SK-N-SH (cell line): ENCODE data around the gene GSTO2. TPM values are rescaled to one million over a fixed set of nuclear protein-coding genes. Genes with fewer than 3 reads are reported as not detected.

ENCODE experiments used
- CTCF ChIA-PET: fragments of 300-600, 350-600 bp; formaldehyde crosslinking; extraction: SDS; loops from one replicate; lab custom pipeline; 2021; lab: Yijun Ruan, JAX
- POLR2A ChIA-PET: fragments of 350-600 bp; sonication (Branson Sonifier 250); formaldehyde crosslinking; extraction: SDS; loops from one replicate; lab custom pipeline; 2020; ENCODE audit warnings: antibody characterized with exemption, inconsistent platforms; lab: Yijun Ruan, JAX
- DNase-seq: peaks from one replicate; pipeline ENCODE4 v3.0.0; 2012
- H2AFZ ChIP-seq: fragments of 200-600 bp; sonication (generic); 2 replicates; pipeline ENCODE4 v1.8.1; 2016; ENCODE audit warnings: antibody characterized with exemption, mild to moderate bottlenecking, low read depth
- H3F3A ChIP-seq: fragments of 200-600 bp; sonication (generic); replicated peaks from 2 replicates; pipeline ENCODE3; 2016; ENCODE audit warnings: antibody characterized with exemption, mild to moderate bottlenecking; ENCODE audit not compliant: insufficient read depth
- H3K27ac ChIP-seq, 2 experiments: fragments of 200-500 bp in 1 of 2; fragments of 200-600 bp in 1 of 2; sonication (Bioruptor generic) in 1 of 2; sonication (generic), shearing (Covaris generic) in 1 of 2; 2 replicates each; pipeline versions ENCODE4 v1.5.1 to v1.6.1; 2014 to 2016; ENCODE audit warnings: low read depth in 2 of 2, inconsistent platforms in 1 of 2, low read length in 1 of 2, mild to moderate bottlenecking in 1 of 2, mixed read lengths in 1 of 2
- H3K27me3 ChIP-seq: fragments of 200-600 bp; sonication (generic), shearing (Covaris generic); 2 replicates; pipeline ENCODE4 v1.6.1; 2016; ENCODE audit warnings: mixed run types; ENCODE audit not compliant: insufficient read depth
- H3K36me3 ChIP-seq, 2 experiments: fragments of 200-500 bp in 1 of 2; fragments of 200-600 bp in 1 of 2; sonication (Bioruptor generic) in 1 of 2; sonication (generic) in 1 of 2; replicated peaks in 1 of 2; 2 replicates each; pipeline versions ENCODE3 to v1.5.1; 2014 to 2016; ENCODE audit warnings: low read length in 1 of 2, mild to moderate bottlenecking in 1 of 2; ENCODE audit not compliant: insufficient read depth in 2 of 2, control insufficient read depth in 1 of 2
- H3K4me1 ChIP-seq, 2 experiments: fragments of 200-500 bp in 1 of 2; fragments of 200-600 bp in 1 of 2; sonication (Bioruptor generic) in 1 of 2; sonication (generic), shearing (Covaris generic) in 1 of 2; 2 replicates each; pipeline versions ENCODE4 v1.5.1 to v1.6.1; 2014 to 2016; ENCODE audit warnings: low read depth in 1 of 2, low read length in 1 of 2, mixed run types in 1 of 2; ENCODE audit not compliant: insufficient read depth in 2 of 2, control insufficient read depth in 1 of 2
- H3K4me2 ChIP-seq: fragments of 200-600 bp; sonication (generic), shearing (Covaris generic); 2 replicates; pipeline ENCODE4 v1.6.1; 2017; ENCODE audit warnings: mixed run types
- H3K4me3 ChIP-seq, 2 experiments: fragments of 200-500 bp in 1 of 2; fragments of 200-600 bp in 1 of 2; sonication (Bioruptor generic) in 1 of 2; sonication (generic), shearing (Covaris generic) in 1 of 2; 2 replicates each; pipeline versions ENCODE4 v1.5.1 to v1.8.1; 2014 to 2016; ENCODE audit warnings: low read depth in 2 of 2, inconsistent platforms in 1 of 2, low read length in 1 of 2, mild to moderate bottlenecking in 1 of 2, mixed read lengths in 1 of 2, moderate library complexity in 1 of 2
- H3K79me2 ChIP-seq: fragments of 200-600 bp; sonication (generic); 2 replicates; pipeline ENCODE4 v1.8.1; 2017; ENCODE audit warnings: mild to moderate bottlenecking; ENCODE audit not compliant: insufficient read depth
- H3K9ac ChIP-seq: fragments of 200-600 bp; sonication (generic); 2 replicates; pipeline ENCODE4 v1.6.1; 2017; ENCODE audit warnings: mixed run types
- H3K9me2 ChIP-seq: fragments of 200-600 bp; sonication (generic); 2 replicates; pipeline ENCODE4 v1.6.1; 2017; ENCODE audit warnings: mixed run types
- H3K9me3 ChIP-seq: fragments of 200-600 bp; sonication (generic); 2 replicates; pipeline ENCODE4 v1.6.1; 2017; ENCODE audit warnings: mixed run types, mild to moderate bottlenecking, moderate library complexity
- H4K20me1 ChIP-seq: fragments of 200-600 bp; sonication (generic); 2 replicates; pipeline ENCODE4 v1.6.1; 2017; ENCODE audit warnings: mild to moderate bottlenecking, mixed run types; ENCODE audit not compliant: insufficient read depth
- CHD2 ChIP-seq: fragments of 150-350 bp; IDR thresholded peaks from 2 replicates; pipeline ENCODE4 v1.6.1; 2018; ENCODE audit warnings: low read length; ENCODE audit not compliant: partially characterized antibody
- ELF1 ChIP-seq: IDR thresholded peaks from 2 replicates; pipeline ENCODE4 v1.4.0; 2012
- FOXJ3 ChIP-seq: sonication (generic); formaldehyde crosslinking; IDR thresholded peaks from 2 replicates; pipeline ENCODE4 v1.5.1; 2020; ENCODE audit warnings: mild to moderate bottlenecking, missing genetic modification reagents
- GABPA ChIP-seq: IDR thresholded peaks from 2 replicates; pipeline ENCODE4 v1.4.0; 2012; ENCODE audit warnings: low read depth, mild to moderate bottlenecking
- GATA2 ChIP-seq: sonication (generic); formaldehyde crosslinking; IDR thresholded peaks from 2 replicates; pipeline ENCODE4 v1.5.0; 2020; ENCODE audit warnings: mild to moderate bottlenecking, missing genetic modification reagents
- IRF3 ChIP-seq: fragments of 150-350 bp; IDR thresholded peaks from 2 replicates; pipeline ENCODE4 v1.6.1; 2016; ENCODE audit warnings: mild to moderate bottlenecking, low read depth, low read length
- JUND ChIP-seq: IDR thresholded peaks from 2 replicates; pipeline ENCODE4 v1.4.0; 2012
- NRF1 ChIP-seq: IDR thresholded peaks from 2 replicates; pipeline ENCODE4 v1.6.1; 2012; ENCODE audit warnings: low read depth, mild to moderate bottlenecking, low read length
- PBX3 ChIP-seq: IDR thresholded peaks from 2 replicates; pipeline ENCODE4; 2012
- RAD21 ChIP-seq: IDR thresholded peaks from 2 replicates; pipeline ENCODE4 v1.6.1; 2012; ENCODE audit warnings: mild to moderate bottlenecking, low read length
- RCOR1 ChIP-seq: fragments of 150-350 bp; IDR thresholded peaks from 2 replicates; pipeline ENCODE4 v1.6.1; 2017; ENCODE audit warnings: antibody characterized with exemption, low read length
- RFX5 ChIP-seq: IDR thresholded peaks from 2 replicates; pipeline ENCODE4 v1.6.1; 2012; ENCODE audit warnings: mild to moderate bottlenecking, improper control_type of control experiment, low read length
- SIN3A ChIP-seq: IDR thresholded peaks from 2 replicates; pipeline ENCODE4 v1.6.1; 2012; ENCODE audit warnings: low read depth, mild to moderate bottlenecking, low read length, moderate library complexity, borderline replicate concordance
- SMC3 ChIP-seq: IDR thresholded peaks from 2 replicates; pipeline ENCODE4 v1.6.1; 2012; ENCODE audit warnings: low read depth, low read length, improper control_type of control experiment
- TAF1 ChIP-seq: IDR thresholded peaks from 2 replicates; pipeline ENCODE4 v1.6.1; 2012; ENCODE audit warnings: low read depth, mild to moderate bottlenecking, low read length, moderate library complexity, borderline replicate concordance
- TEAD4 ChIP-seq: IDR thresholded peaks from 2 replicates; pipeline ENCODE4 v1.4.0; 2012; ENCODE audit warnings: mild to moderate bottlenecking, borderline replicate concordance; ENCODE audit not compliant: insufficient read depth
- YY1 ChIP-seq: IDR thresholded peaks from 2 replicates; pipeline ENCODE4 v1.4.0; 2012; ENCODE audit warnings: low read depth, mild to moderate bottlenecking
- WGBS: methylation state at CpG from one replicate; pipeline ENCODE4 v1.1.6; 2017; ENCODE audit warnings: low lambda C conversion rate; 5-methylcytosine and 5-hydroxymethylcytosine counted together
- polyA plus RNA-seq, 3 experiments: library from polyadenylated mRNA; depleted of rRNA; stranded (reverse); fragments of >200 nt; gene quantifications; 2 replicates each; pipeline ENCODE4 v1.2.3, GENCODE V29; 2012
- TF ChIP-seq, protein P1 (sequence below): IDR thresholded peaks from 2 replicates; pipeline ENCODE4 v1.4.0; 2012; ENCODE audit warnings: low read depth, borderline replicate concordance
- TF ChIP-seq, protein P2 (sequence below): fragments of 150-350 bp; IDR thresholded peaks from 2 replicates; pipeline ENCODE4 v1.6.1; 2017; ENCODE audit warnings: antibody characterized with exemption, low read length, low read depth, borderline replicate concordance
- TF ChIP-seq, protein P3 (sequence below): IDR thresholded peaks from 2 replicates; pipeline ENCODE4 v1.4.0; 2012; ENCODE audit warnings: low read depth, borderline replicate concordance
- TF ChIP-seq, protein P4 (sequence below): fragments of 200-600 bp; sonication (generic); IDR thresholded peaks from 2 replicates; pipeline ENCODE4 v1.6.1; 2017; ENCODE audit warnings: antibody characterized with exemption, mild to moderate bottlenecking, moderate library complexity

GSTO2 gene
- polyA plus RNA-seq, 1 of the 3 experiments (the other 2 are of a cell fraction) = 0.49 TPM

DNA sequence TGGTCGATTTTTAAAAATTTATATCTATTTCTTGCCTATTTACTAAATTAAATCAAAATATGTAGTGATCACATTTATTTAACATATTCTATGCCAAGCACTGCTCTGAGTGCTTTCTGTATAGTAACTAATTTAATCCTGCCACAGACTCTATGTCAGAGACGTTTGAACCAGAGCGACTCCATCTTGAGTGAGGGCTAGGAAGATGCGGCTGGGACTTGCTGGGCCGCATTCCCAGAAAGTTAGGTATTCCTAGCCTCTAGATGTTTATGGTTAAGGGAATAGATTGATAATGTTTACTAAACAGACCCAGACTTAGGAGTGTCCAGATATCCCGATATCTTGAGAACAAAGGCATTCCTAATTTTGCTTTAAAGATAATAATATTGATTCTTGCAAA, 17.5 kb upstream of the GSTO2 start:
- Histone ChIP-seq H3K4me2 (no peak overlapping the region), H3K4me1 (peaks cover 6 to 8% of the 10 kb centered on the region in 2 experiments; a peak in 3 of 4 replicates), H3K36me3 (no peaks in the 10 kb centered on the region), H3F3A (peaks cover 17% of the 10 kb centered on the region), H3K27ac (no peak overlapping the region), H3K4me3 (no peak overlapping the region), H3K27me3 (no peaks in the 10 kb centered on the region), H2AFZ (no peak overlapping the region), H3K9me2 (no peaks in the 10 kb centered on the region), H3K9me3 (no peaks in the 10 kb centered on the region), H4K20me1 (peaks cover 2% of the 10 kb centered on the region; the same call in 1 of the 2 replicates), H3K79me2 (peaks cover 24% of the 10 kb centered on the region), H3K9ac (no peak overlapping the region)
- CTCF ChIA-PET = no interaction called here
- TF ChIP-seq TEAD4 (no peak), FOXJ3 (CRISPR knock-in tag) (no peak), GABPA (no peak), RCOR1 (no peak), PBX3 (no peak), NRF1 (no peak), SIN3A (no peak), JUND (no peak), GATA2 (CRISPR knock-in tag) (no peak), YY1 (no peak), ELF1 (no peak)
- TF ChIP-seq, protein P1, sequence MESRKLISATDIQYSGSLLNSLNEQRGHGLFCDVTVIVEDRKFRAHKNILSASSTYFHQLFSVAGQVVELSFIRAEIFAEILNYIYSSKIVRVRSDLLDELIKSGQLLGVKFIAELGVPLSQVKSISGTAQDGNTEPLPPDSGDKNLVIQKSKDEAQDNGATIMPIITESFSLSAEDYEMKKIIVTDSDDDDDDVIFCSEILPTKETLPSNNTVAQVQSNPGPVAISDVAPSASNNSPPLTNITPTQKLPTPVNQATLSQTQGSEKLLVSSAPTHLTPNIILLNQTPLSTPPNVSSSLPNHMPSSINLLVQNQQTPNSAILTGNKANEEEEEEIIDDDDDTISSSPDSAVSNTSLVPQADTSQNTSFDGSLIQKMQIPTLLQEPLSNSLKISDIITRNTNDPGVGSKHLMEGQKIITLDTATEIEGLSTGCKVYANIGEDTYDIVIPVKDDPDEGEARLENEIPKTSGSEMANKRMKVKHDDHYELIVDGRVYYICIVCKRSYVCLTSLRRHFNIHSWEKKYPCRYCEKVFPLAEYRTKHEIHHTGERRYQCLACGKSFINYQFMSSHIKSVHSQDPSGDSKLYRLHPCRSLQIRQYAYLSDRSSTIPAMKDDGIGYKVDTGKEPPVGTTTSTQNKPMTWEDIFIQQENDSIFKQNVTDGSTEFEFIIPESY = no peak
- TF ChIP-seq, protein P2, sequence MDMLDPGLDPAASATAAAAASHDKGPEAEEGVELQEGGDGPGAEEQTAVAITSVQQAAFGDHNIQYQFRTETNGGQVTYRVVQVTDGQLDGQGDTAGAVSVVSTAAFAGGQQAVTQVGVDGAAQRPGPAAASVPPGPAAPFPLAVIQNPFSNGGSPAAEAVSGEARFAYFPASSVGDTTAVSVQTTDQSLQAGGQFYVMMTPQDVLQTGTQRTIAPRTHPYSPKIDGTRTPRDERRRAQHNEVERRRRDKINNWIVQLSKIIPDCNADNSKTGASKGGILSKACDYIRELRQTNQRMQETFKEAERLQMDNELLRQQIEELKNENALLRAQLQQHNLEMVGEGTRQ = no peak
- TF ChIP-seq, protein P3, sequence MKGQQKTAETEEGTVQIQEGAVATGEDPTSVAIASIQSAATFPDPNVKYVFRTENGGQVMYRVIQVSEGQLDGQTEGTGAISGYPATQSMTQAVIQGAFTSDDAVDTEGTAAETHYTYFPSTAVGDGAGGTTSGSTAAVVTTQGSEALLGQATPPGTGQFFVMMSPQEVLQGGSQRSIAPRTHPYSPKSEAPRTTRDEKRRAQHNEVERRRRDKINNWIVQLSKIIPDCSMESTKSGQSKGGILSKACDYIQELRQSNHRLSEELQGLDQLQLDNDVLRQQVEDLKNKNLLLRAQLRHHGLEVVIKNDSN = no peak
- WGBS = 89% methylated on average over 6 of the region's 6 CpGs
- no peak for DNase-seq
- POLR2A ChIA-PET = no interaction called here

DNA sequence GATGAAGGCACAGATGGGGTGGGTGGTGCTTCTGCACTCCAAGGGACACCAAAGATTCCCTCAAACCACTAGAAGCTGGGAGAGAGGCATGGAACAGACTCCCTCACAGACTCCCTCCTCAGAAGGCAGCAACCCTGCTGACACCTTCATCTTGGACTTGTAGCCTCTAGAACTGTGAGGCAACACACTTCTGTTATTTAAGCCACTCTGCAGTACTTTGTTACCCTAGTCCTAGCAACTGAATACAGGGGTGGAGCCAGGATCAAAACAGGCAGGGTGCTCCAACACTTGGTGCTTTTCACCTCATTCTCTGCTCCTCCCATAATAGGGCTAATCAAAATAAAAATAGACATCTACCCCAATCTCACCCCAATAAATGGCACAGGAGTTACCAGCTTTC, 16.6 kb upstream of the GSTO2 start:
- no peak overlapping the region for H3K27ac ChIP-seq
- H3K4me1 ChIP-seq = peaks cover 8 to 15% of the 10 kb centered on the region in 2 experiments; a peak in 3 of 4 replicates
- no peak overlapping the region for H3K4me3 ChIP-seq
- H2AFZ ChIP-seq = no peak overlapping the region
- H3K9me3 ChIP-seq = no peaks in the 10 kb centered on the region
- POLR2A ChIA-PET = no interaction called here
- CTCF ChIA-PET = interaction anchor here (2.0 to 4.9 kb wide), 2 partner anchors 22 to 39 kb away, joined by 4 to 28 read pairs; no protein-coding TSS in a partner anchor
- no peak for DNase-seq
- H3K36me3 ChIP-seq = peaks cover under 1 to 7% of the 10 kb centered on the region in 2 experiments
- H3K9ac ChIP-seq = no peak overlapping the region
- peaks cover 11% of the 10 kb centered on the region for H4K20me1 ChIP-seq
- H3F3A ChIP-seq = peaks cover 18% of the 10 kb centered on the region
- no peaks in the 10 kb centered on the region for H3K9me2 ChIP-seq
- H3K79me2 ChIP-seq = peaks cover 34% of the 10 kb centered on the region
- no peak overlapping the region for H3K4me2 ChIP-seq
- H3K27me3 ChIP-seq = no peaks in the 10 kb centered on the region
- no peak for TF ChIP-seq TEAD4
- TF ChIP-seq, protein P4, sequence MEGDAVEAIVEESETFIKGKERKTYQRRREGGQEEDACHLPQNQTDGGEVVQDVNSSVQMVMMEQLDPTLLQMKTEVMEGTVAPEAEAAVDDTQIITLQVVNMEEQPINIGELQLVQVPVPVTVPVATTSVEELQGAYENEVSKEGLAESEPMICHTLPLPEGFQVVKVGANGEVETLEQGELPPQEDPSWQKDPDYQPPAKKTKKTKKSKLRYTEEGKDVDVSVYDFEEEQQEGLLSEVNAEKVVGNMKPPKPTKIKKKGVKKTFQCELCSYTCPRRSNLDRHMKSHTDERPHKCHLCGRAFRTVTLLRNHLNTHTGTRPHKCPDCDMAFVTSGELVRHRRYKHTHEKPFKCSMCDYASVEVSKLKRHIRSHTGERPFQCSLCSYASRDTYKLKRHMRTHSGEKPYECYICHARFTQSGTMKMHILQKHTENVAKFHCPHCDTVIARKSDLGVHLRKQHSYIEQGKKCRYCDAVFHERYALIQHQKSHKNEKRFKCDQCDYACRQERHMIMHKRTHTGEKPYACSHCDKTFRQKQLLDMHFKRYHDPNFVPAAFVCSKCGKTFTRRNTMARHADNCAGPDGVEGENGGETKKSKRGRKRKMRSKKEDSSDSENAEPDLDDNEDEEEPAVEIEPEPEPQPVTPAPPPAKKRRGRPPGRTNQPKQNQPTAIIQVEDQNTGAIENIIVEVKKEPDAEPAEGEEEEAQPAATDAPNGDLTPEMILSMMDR = no peak
- no peak for TF ChIP-seq TAF1
- no peak for TF ChIP-seq SMC3
- TF ChIP-seq RFX5 = no peak
- TF ChIP-seq JUND = no peak
- no peak for TF ChIP-seq GATA2 (CRISPR knock-in tag)
- no peak for TF ChIP-seq CHD2
- TF ChIP-seq IRF3 = no peak
- TF ChIP-seq RAD21 = no peak
- TF ChIP-seq SIN3A = no peak
- no peak for TF ChIP-seq GABPA
- TF ChIP-seq NRF1 = no peak
